Ovary (tissue), 9 donors: ENCODE results near the gene UNC5A. TPM values are rescaled to one million over a fixed set of nuclear protein-coding genes. Genes with fewer than 3 reads are reported as not detected.

ENCODE experiments used
- DNase-seq, 5 donors: peaks; one replicate each; pipeline ENCODE4 v3.0.0-alpha.2; 2019 to 2020
- H3K27ac ChIP-seq, 2 donors: fragments of 200-600 bp; one replicate each; pipeline versions ENCODE4 v1.5.1 to v1.8.0; 2019 to 2022
- H3K27me3 ChIP-seq: fragments of 200-600 bp; one replicate; pipeline ENCODE4 v1.8.0; 2022
- H3K36me3 ChIP-seq: fragments of 200-600 bp; sonication (generic); one replicate; pipeline ENCODE4 v1.5.1; 2019
- H3K4me1 ChIP-seq: one replicate; pipeline ENCODE4 v1.8.1; 2013; ENCODE audit warnings: mild to moderate bottlenecking, moderate library complexity; ENCODE audit not compliant: insufficient read depth
- H3K4me3 ChIP-seq: fragments of 200-600 bp; sonication (generic); one replicate; pipeline ENCODE4 v1.5.1; 2017
- H3K9me3 ChIP-seq, 2 donors: fragments of 200-600 bp in 1 of 2; sonication (generic) in 1 of 2; one replicate each; pipeline versions ENCODE4 v1.5.1 to v1.8.1; 2013 to 2019; ENCODE audit warnings: mild to moderate bottlenecking in 1 of 2, moderate library complexity in 1 of 2
- CTCF ChIP-seq, 3 donors: fragments of 450-650 bp in 2 of 3; fragments of 200-600 bp in 1 of 3; IDR thresholded peaks; one replicate each; pipeline versions ENCODE4 v1.5.1 to v1.8.0; 2016 to 2022; ENCODE audit warnings: antibody characterized with exemption in 3 of 3, mild to moderate bottlenecking in 1 of 3
- EP300 ChIP-seq: sonication (generic); formaldehyde crosslinking; IDR thresholded peaks from one replicate; pipeline ENCODE4 v1.6.1; 2017; ENCODE audit warnings: antibody characterized with exemption
- POLR2A ChIP-seq: fragments of 450-650 bp; IDR thresholded peaks from one replicate; pipeline ENCODE4 v1.6.1; 2017; ENCODE audit warnings: antibody characterized with exemption, mild to moderate bottlenecking, moderate library complexity
- WGBS, 3 donors: extraction: QIAGEN DNeasy Blood & Tissue Kit in 1 of 3; methylation state at CpG; one replicate each; pipeline versions ENCODE4 v1.1.5 to v1.1.7; 2013 to 2017; 5-methylcytosine and 5-hydroxymethylcytosine counted together
- intact Hi-C, 4 donors: fragments of 100-400 bp; cut with DNase I; formaldehyde crosslinking; loops; one replicate each; pipeline versions ENCODE4 v1.11.0 to v1.15.1; 2022 to 2023
- polyA plus RNA-seq, 2 donors: library from polyadenylated mRNA; stranded (reverse); fragments of 200-250 nt in 1 of 2; fragments of 350-450 nt in 1 of 2; fragmentation: Illumina TruSeq in 1 of 2; extraction: RNeasy Lipid Tissue Mini Kit (QIAGEN cat#74804) in 1 of 2; gene quantifications; one replicate each; pipeline ENCODE4 v1.2.3, GENCODE V29; 2013 to 2014
- total RNA-seq, 7 donors: library from RNA; depleted of rRNA in 2 of 7; stranded (reverse); fragments of >200 nt in 2 of 7; fragmentation: NEBNext Ultra II Directional in 3 of 7; extraction: Animal tissue kit (Norgen Biotek cat#: 25700) in 3 of 7; gene quantifications; one replicate each; pipeline versions ENCODE4 v1.1.0 to v1.2.4, GENCODE V29; 2016 to 2023
- donor health status: DM: no; HTN: no; CAD: no; lungs with moderate emphysema.
- donor health status: DM: no; HTN: no; CAD: no.
- donor health status: Bipolar disorder and iron deficiency.
- donor health status: DM: yes; HTN: yes; CAD: no.
- donor health status: DM: no; HTN: no; CAD: no.
- donor health status: DM: yes; HTN: yes; CAD: no.

Gene UNC5A
- total and polyA plus RNA-seq, 9 donors = 0.08 to 0.82 (median 0.26) TPM; not detected in 1

DNA sequence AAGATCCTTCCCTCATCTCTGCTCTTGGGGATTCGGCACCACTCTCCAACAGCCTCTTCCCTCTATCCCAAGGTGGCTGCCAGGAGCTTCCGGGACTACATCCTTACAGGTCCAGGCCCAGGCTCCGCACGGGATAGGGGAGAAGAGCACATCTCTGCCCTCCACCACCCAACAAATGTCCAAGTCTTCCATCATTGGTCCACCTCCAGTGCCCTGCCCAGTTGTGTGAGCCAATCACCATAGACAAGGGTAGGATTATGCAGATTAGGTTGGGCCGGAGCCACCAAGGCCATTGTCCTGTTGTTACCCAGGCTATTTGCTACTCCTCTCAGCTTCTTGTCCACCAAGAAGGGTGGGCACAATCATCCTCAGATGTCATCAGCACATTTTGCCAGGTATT lies 9.1 kb downstream of the UNC5A start:
- WGBS, 3 donors = 74 to 79% (median 76%) methylated on average over 5 of the region's 5 CpGs
- intact Hi-C loops = no loop called here
- Histone ChIP-seq H3K27me3 (no peaks in the 10 kb centered on the region), H3K9me3 (no peaks in the 10 kb centered on the region), H3K4me3 (no peak overlapping the region), H3K27ac (no peak overlapping the region), H3K4me1 (no peaks in the 10 kb centered on the region), H3K36me3 (no peaks in the 10 kb centered on the region)
- DNase-seq = no peak
- no peak for TF ChIP-seq CTCF (IDR thresholded peaks at IDR 0.05)
- no peak for TF ChIP-seq EP300
- no peak for TF ChIP-seq POLR2A

GRCh38 chr5:176820937-176821336 lies 10.6 kb downstream of the UNC5A start:
- DNase-seq = no peak
- no peaks in the 10 kb centered on the region for H3K27me3 ChIP-seq
- WGBS, 3 donors = 88 to 91% (median 89%) methylated on average over 7 of the region's 7 CpGs

GRCh38 chr5:176821441-176821840 lies 11.1 kb downstream of the UNC5A start:
- H3K27me3 ChIP-seq = no peaks in the 10 kb centered on the region
- WGBS, 3 donors = 79 to 83% (median 81%) methylated on average over 6 of the region's 6 CpGs

More at GRCh38 chr5:176820937-176821336, 10.6 kb downstream of the UNC5A start:
- H3K9me3 ChIP-seq = no peaks in the 10 kb centered on the region
- no peak overlapping the region for H3K4me3 ChIP-seq
- H3K27ac ChIP-seq = no peak overlapping the region
- intact Hi-C loops = no loop called here
- TF ChIP-seq CTCF (IDR thresholded peaks at IDR 0.05) = no peak
- TF ChIP-seq EP300 = no peak
- no peak for TF ChIP-seq POLR2A
- no peaks in the 10 kb centered on the region for H3K4me1 ChIP-seq
- no peaks in the 10 kb centered on the region for H3K36me3 ChIP-seq

GRCh38 chr5:176822041-176822792 lies 11.9 kb downstream of the UNC5A start:
- no peak for DNase-seq
- 76 to 82% (median 76%) methylated on average over 13 of the region's 13 CpGs for WGBS, 3 donors
- TF ChIP-seq EP300 (no peak), CTCF (IDR thresholded peaks at IDR 0.05) (no peak), POLR2A (no peak)
- intact Hi-C loops = no loop called here
- no peaks in the 10 kb centered on the region for H3K27me3 ChIP-seq
- no peaks in the 10 kb centered on the region for H3K9me3 ChIP-seq
- no peaks in the 10 kb centered on the region for H3K36me3 ChIP-seq
- no peak overlapping the region for H3K27ac ChIP-seq
- no peaks in the 10 kb centered on the region for H3K4me1 ChIP-seq
- no peak overlapping the region for H3K4me3 ChIP-seq

More at GRCh38 chr5:176821441-176821840, 11.1 kb downstream of the UNC5A start:
- no peak for DNase-seq
- Histone ChIP-seq H3K9me3 (no peaks in the 10 kb centered on the region), H3K4me1 (no peaks in the 10 kb centered on the region), H3K27ac (no peak overlapping the region), H3K36me3 (no peaks in the 10 kb centered on the region), H3K4me3 (no peak overlapping the region)
- TF ChIP-seq CTCF (IDR thresholded peaks at IDR 0.05) (no peak), EP300 (no peak), POLR2A (no peak)
- intact Hi-C loops = no loop called here
